ENCODE data around the gene KCNQ5.

- TF ChIP-seq POLR2AphosphoS5 (IDR thresholded peaks at IDR 0.05; ENCODE audit: borderline replicate concordance, low read depth, low read length) (no peak), FOXP2 (optimal IDR thresholded peaks at IDR 0.05; ENCODE audit: control extremely low read depth, extremely low read length, insufficient read depth) (no peak)
These were observed 162.7 kb downstream of the KCNQ5 start for GRCh38 chr6:72784581-72784980.
